Keratinocyte (primary cell): Measurements from ENCODE around the gene CGREF1. TPM values are rescaled to one million over a fixed set of nuclear protein-coding genes. Genes with fewer than 3 reads are reported as not detected.

Experiments used
- DNase-seq: peaks from one replicate; pipeline ENCODE4 v3.0.0-alpha.2; 2011; ENCODE audit warnings: low read depth, missing footprints, low spot score
- FAIRE-seq: peaks from 2 replicates; lab custom pipeline; 2011; peaks lifted over from hg19 to GRCh38; lab: Jason Lieb, UNC
- H2AFZ ChIP-seq: 2 replicates; pipeline ENCODE4 v1.6.0; 2012; ENCODE audit warnings: low read length, control low read depth, inconsistent platforms; ENCODE audit not compliant: control insufficient read depth
- H3K27ac ChIP-seq: 2 replicates; pipeline ENCODE4 v1.5.1; 2011; ENCODE audit warnings: low read length; ENCODE audit not compliant: control insufficient read depth, insufficient read depth
- H3K27me3 ChIP-seq: 3 replicates; pipeline ENCODE4 v1.6.0; 2011; ENCODE audit warnings: low read length; ENCODE audit not compliant: control insufficient read depth, insufficient read depth; ENCODE audit errors: extremely low read depth
- H3K36me3 ChIP-seq, 2 experiments: 2 replicates in 1 of 2; 3 replicates in 1 of 2; pipeline ENCODE4 v1.5.1; 2011; ENCODE audit warnings: low read length in 2 of 2, mild to moderate bottlenecking in 1 of 2; ENCODE audit not compliant: control insufficient read depth in 2 of 2, insufficient read depth in 2 of 2; ENCODE audit errors: extremely low read depth in 1 of 2
- H3K4me1 ChIP-seq: 3 replicates; pipeline ENCODE4 v1.5.1; 2011; ENCODE audit warnings: low read length; ENCODE audit not compliant: control insufficient read depth, insufficient read depth; ENCODE audit errors: extremely low read depth
- H3K4me2 ChIP-seq: 3 replicates; pipeline ENCODE4 v1.6.0; 2011; ENCODE audit warnings: low read depth, low read length; ENCODE audit not compliant: control insufficient read depth, insufficient read depth; ENCODE audit errors: extremely low read depth
- H3K4me3 ChIP-seq, 3 experiments: fragments of 200-600 bp in 1 of 3; sonication (generic) in 1 of 3; 2 replicates in 2 of 3; 3 replicates in 1 of 3; pipeline ENCODE4 v1.5.1; 2011 to 2016; ENCODE audit warnings: low read length in 3 of 3, mild to moderate bottlenecking in 3 of 3, control low read depth in 2 of 3, inconsistent platforms in 1 of 3, low read depth in 1 of 3, mixed read lengths in 1 of 3, mixed run types in 1 of 3, moderate library complexity in 1 of 3; ENCODE audit not compliant: control insufficient read depth in 2 of 3, insufficient read depth in 2 of 3; ENCODE audit errors: extremely low read depth in 1 of 3
- H3K79me2 ChIP-seq: 2 replicates; pipeline ENCODE4 v1.6.0; 2012; ENCODE audit warnings: low read length; ENCODE audit not compliant: control insufficient read depth, insufficient read depth
- H3K9ac ChIP-seq: 3 replicates; pipeline ENCODE4 v1.6.0; 2011; ENCODE audit warnings: low read length; ENCODE audit not compliant: control insufficient read depth, insufficient read depth; ENCODE audit errors: extremely low read depth
- H3K9me1 ChIP-seq: 3 replicates; pipeline ENCODE4 v1.6.0; 2011; ENCODE audit warnings: low read length; ENCODE audit not compliant: control insufficient read depth, insufficient read depth; ENCODE audit errors: extremely low read depth
- H3K9me3 ChIP-seq: 2 replicates; pipeline ENCODE4 v1.5.1; 2012; ENCODE audit warnings: low read depth, low read length; ENCODE audit not compliant: control insufficient read depth
- H4K20me1 ChIP-seq: 3 replicates; pipeline ENCODE4 v1.6.0; 2011; ENCODE audit warnings: low read length; ENCODE audit not compliant: control insufficient read depth, insufficient read depth; ENCODE audit errors: extremely low read depth
- CTCF ChIP-seq, 3 experiments: IDR thresholded peaks in 1 of 3; conservative IDR thresholded peaks in 1 of 3; optimal IDR thresholded peaks in 1 of 3; 2 replicates in 2 of 3; 3 replicates in 1 of 3; pipeline versions ENCODE3 to v1.5.1; 2011; ENCODE audit warnings: low read length in 3 of 3, mild to moderate bottlenecking in 3 of 3, moderate library complexity in 2 of 3, control low read depth in 1 of 3, inconsistent platforms in 1 of 3; ENCODE audit not compliant: insufficient read depth in 2 of 3; ENCODE audit errors: extremely low read depth in 1 of 3
- EZH2 ChIP-seq: IDR thresholded peaks from one replicate; pipeline ENCODE4 v1.6.1; 2012; ENCODE audit warnings: inconsistent platforms, mild to moderate bottlenecking, low read length, moderate library complexity
- dilution Hi-C: fragments of 300-500 bp; cut with MboI; formaldehyde crosslinking; loops from one replicate; pipeline ENCODE4 v1.7.0; 2020; ENCODE audit warnings: low sequenced_read_pairs; ENCODE audit not compliant: extremely low pct_ligation_motif_present
- polyA plus RNA-seq, 5 experiments: library from polyadenylated mRNA; depleted of rRNA in 3 of 5; stranded (reverse) in 3 of 5; stranded (forward) in 1 of 5; unstranded in 1 of 5; fragments of >200 nt; gene quantifications; 1 replicate in 1 of 5; 2 replicates in 3 of 5; 3 replicates in 1 of 5; pipeline versions ENCODE4 v1.2.1 to v1.2.3, GENCODE V29; 2011 to 2012; ENCODE audit warnings: missing spikeins in 2 of 5, low read depth in 1 of 5, low replicate concordance in 1 of 5

The CGREF1 gene
- polyA plus RNA-seq, 1 donor (not counting 4 experiments of a cell fraction or from before 2014, with no cell fraction given) = 1.3 TPM

GRCh38 chr2:27083410-27084296 is 35.3 kb downstream of the CGREF1 start:
- H2AFZ ChIP-seq = no peak overlapping the region
- peaks cover 18% of the 10 kb centered on the region for H3K4me1 ChIP-seq
- H3K27ac ChIP-seq = no peak overlapping the region
- no peak for DNase-seq
- H3K36me3 ChIP-seq = no peaks in the 10 kb centered on the region
- H3K4me2 ChIP-seq = no peak overlapping the region
- H3K9me1 ChIP-seq = no peaks in the 10 kb centered on the region
- H3K4me3 ChIP-seq = no peak overlapping the region
- H3K9ac ChIP-seq = no peak overlapping the region
- no peaks in the 10 kb centered on the region for H3K27me3 ChIP-seq
- H3K9me3 ChIP-seq = no peaks in the 10 kb centered on the region
- dilution Hi-C loops = no loop called here
- H4K20me1 ChIP-seq = no peaks in the 10 kb centered on the region
- no peak for FAIRE-seq
- no peaks in the 10 kb centered on the region for H3K79me2 ChIP-seq
- no peak for TF ChIP-seq CTCF (optimal IDR thresholded peaks at IDR 0.05 in 1 of 3, IDR thresholded peaks at IDR 0.05 in 1 of 3, conservative IDR thresholded peaks at IDR 0.05 in 1 of 3; ENCODE audit: extremely low read depth in 1 of 3, insufficient read depth in 2 of 3, low read length in 3 of 3)

DNA sequence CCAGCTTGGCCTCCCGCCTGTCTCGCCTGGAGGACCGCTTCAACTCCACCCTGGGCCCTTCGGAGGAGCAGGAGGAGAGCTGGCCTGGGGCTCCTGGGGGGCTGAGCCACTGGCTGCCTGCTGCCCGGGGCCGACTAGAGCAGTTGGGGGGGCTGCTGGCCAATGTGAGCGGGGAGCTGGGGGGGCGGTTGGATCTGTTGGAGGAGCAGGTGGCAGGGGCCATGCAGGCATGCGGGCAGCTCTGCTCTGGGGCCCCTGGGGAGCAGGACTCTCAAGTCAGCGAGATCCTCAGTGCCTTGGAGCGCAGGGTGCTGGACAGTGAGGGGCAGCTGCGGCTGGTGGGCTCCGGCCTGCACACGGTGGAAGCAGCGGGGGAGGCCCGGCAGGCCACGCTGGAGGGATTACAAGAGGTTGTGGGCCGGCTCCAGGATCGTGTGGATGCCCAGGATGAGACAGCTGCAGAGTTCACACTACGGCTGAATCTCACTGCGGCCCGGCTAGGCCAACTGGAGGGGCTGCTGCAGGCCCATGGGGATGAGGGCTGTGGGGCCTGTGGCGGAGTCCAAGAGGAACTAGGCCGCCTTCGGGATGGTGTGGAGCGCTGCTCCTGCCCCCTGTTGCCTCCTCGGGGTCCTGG is 36.0 kb downstream of the CGREF1 start:
- no peak for DNase-seq
- Histone ChIP-seq H4K20me1 (no peaks in the 10 kb centered on the region), H3K4me1 (peaks cover 19% of the 10 kb centered on the region), H3K9me3 (no peaks in the 10 kb centered on the region), H3K27ac (no peak overlapping the region), H2AFZ (no peak overlapping the region), H3K4me2 (no peak overlapping the region), H3K27me3 (no peaks in the 10 kb centered on the region), H3K4me3 (no peak overlapping the region), H3K9me1 (no peaks in the 10 kb centered on the region), H3K79me2 (no peaks in the 10 kb centered on the region), H3K36me3 (no peaks in the 10 kb centered on the region), H3K9ac (no peak overlapping the region)
- FAIRE-seq = no peak
- dilution Hi-C loops = no loop called here
- no peak for TF ChIP-seq CTCF (optimal IDR thresholded peaks at IDR 0.05 in 1 of 3, IDR thresholded peaks at IDR 0.05 in 1 of 3, conservative IDR thresholded peaks at IDR 0.05 in 1 of 3; ENCODE audit: extremely low read depth in 1 of 3, insufficient read depth in 2 of 3, low read length in 3 of 3)
- no peak for TF ChIP-seq EZH2
